Pons (tissue), 1 donor: ENCODE measurements around the gene PHACTR3.
A peak's percentile ranks its signal among the peaks of the same experiment; 100 is the strongest.
"Not testable (repeated sequence)": the region's sequence is repeated elsewhere in the genome, so short reads cannot be mapped to it uniquely, and the experiment has no call there.

Experiments
- DNase-seq: peaks from one replicate; pipeline ENCODE4 v3.0.0-alpha.2; 2016; ENCODE audit warnings: low spot score

The PHACTR3 gene

GRCh38 chr20:59603781-59604541 lies at the start of gene PHACTR3:
Gene PHACTR3, plus strand, starts transcription at chr20:59604540. Its CDS starts 475 bp downstream, at chr20:59605015.
- peak; percentile 69 for DNase-seq

GRCh38 chr20:59557733-59558529 lies 46.4 kb upstream of the PHACTR3 start:
- DNase-seq, result not testable (repeated sequence)

- no peak for DNase-seq
These were observed 45.1 kb upstream of the PHACTR3 start for GRCh38 chr20:59559024-59559817.

- no peak for DNase-seq
These were observed 44.5 kb upstream of the PHACTR3 start for GRCh38 chr20:59559863-59560262.

GRCh38 chr20:59560588-59561227 lies 43.6 kb upstream of the PHACTR3 start:
- no peak for DNase-seq

- DNase-seq, result no peak
These were observed 43.1 kb upstream of the PHACTR3 start for GRCh38 chr20:59561228-59561605.

- DNase-seq, result no peak
These were observed 42.6 kb upstream of the PHACTR3 start for GRCh38 chr20:59561614-59562277.

GRCh38 chr20:59564171-59564570 lies 40.2 kb upstream of the PHACTR3 start:
- no peak for DNase-seq

- no peak for DNase-seq
These were observed 39.4 kb upstream of the PHACTR3 start for GRCh38 chr20:59564943-59565342.

GRCh38 chr20:59565768-59566461 lies 38.4 kb upstream of the PHACTR3 start:
- DNase-seq, result no peak

GRCh38 chr20:59566631-59567524 lies 37.5 kb upstream of the PHACTR3 start:
- DNase-seq, result no peak

GRCh38 chr20:59567585-59568508 lies 36.5 kb upstream of the PHACTR3 start:
- DNase-seq, result no peak

- no peak for DNase-seq
These were observed 35.8 kb upstream of the PHACTR3 start for GRCh38 chr20:59568509-59569024.

GRCh38 chr20:59569305-59569704 lies 35.0 kb upstream of the PHACTR3 start:
- DNase-seq, result no peak

GRCh38 chr20:59571151-59571550 lies 33.2 kb upstream of the PHACTR3 start:
- DNase-seq, result no peak

GRCh38 chr20:59571551-59572314 lies 32.6 kb upstream of the PHACTR3 start:
- peak; percentile 64 for DNase-seq

- no peak for DNase-seq
These were observed 31.8 kb upstream of the PHACTR3 start for GRCh38 chr20:59572515-59572914.

GRCh38 chr20:59573837-59574236 lies 30.5 kb upstream of the PHACTR3 start:
- no peak for DNase-seq
